A673 (cell line): ENCODE data around the gene DDX51. TPM values are rescaled to one million over a fixed set of nuclear protein-coding genes. Genes with fewer than 3 reads are reported as not detected.

Experiments
- BruUV-seq: library from RNA; stranded (reverse); fragments of 400-500 nt; replicated peaks from 2 replicates; lab custom pipeline; 2021; lab: Mats Ljungman, UMichigan
- CTCF ChIA-PET: fragments of 300-600 bp; sonication (Branson Sonifier 250); formaldehyde crosslinking; loops from one replicate; lab custom pipeline; 2022; ENCODE audit warnings: antibody characterized with exemption; lab: Charles Lee
- POLR2A ChIA-PET: fragments of 300-600 bp; sonication (Branson Sonifier 250); formaldehyde crosslinking; loops from one replicate; lab custom pipeline; 2022; ENCODE audit warnings: antibody characterized with exemption; ENCODE audit not compliant: low non-redundant PET; lab: Charles Lee
- DNase-seq: peaks from one replicate; pipeline ENCODE4 v3.0.0-alpha.2; 2015; ENCODE audit warnings: low spot score
- H3K27ac ChIP-seq: fragments of 200-600 bp; sonication (generic); 2 replicates; pipeline ENCODE4 v1.5.1; 2016; ENCODE audit warnings: mixed run types, low read depth, mild to moderate bottlenecking, mixed read lengths, antibody characterized with exemption, low read length; ENCODE audit not compliant: poor library complexity, severe bottlenecking
- H3K27me3 ChIP-seq: fragments of 200-600 bp; sonication (generic); replicated peaks from 2 replicates; pipeline ENCODE4 v1.6.1; 2017; ENCODE audit warnings: mixed run types, low read depth, mild to moderate bottlenecking, mixed read lengths, antibody characterized with exemption, low read length; ENCODE audit not compliant: insufficient read depth, poor library complexity
- H3K36me3 ChIP-seq: fragments of 200-600 bp; sonication (generic); 2 replicates; pipeline ENCODE4 v1.6.1; 2016; ENCODE audit warnings: mixed run types, mild to moderate bottlenecking, mixed read lengths, antibody characterized with exemption, low read length; ENCODE audit not compliant: insufficient read depth, poor library complexity, severe bottlenecking
- H3K4me1 ChIP-seq: fragments of 200-600 bp; sonication (generic); 2 replicates; pipeline ENCODE4 v1.6.1; 2017; ENCODE audit warnings: mixed run types, mild to moderate bottlenecking, mixed read lengths, antibody characterized with exemption, low read length; ENCODE audit not compliant: insufficient read depth, poor library complexity, severe bottlenecking
- H3K4me3 ChIP-seq: fragments of 200-600 bp; sonication (generic); 2 replicates; pipeline ENCODE4 v1.5.1; 2016; ENCODE audit warnings: low read depth, mixed run types, mild to moderate bottlenecking, mixed read lengths, low read length; ENCODE audit not compliant: poor library complexity, severe bottlenecking
- H3K9me3 ChIP-seq: fragments of 200-600 bp; sonication (generic); 2 replicates; pipeline ENCODE4 v1.6.1; 2016; ENCODE audit warnings: mixed run types, low read depth, mild to moderate bottlenecking, mixed read lengths, antibody characterized with exemption, low read length; ENCODE audit not compliant: poor library complexity, severe bottlenecking
- CTCF ChIP-seq: fragments of 300-800, 200-600 bp; sonication (generic); conservative IDR thresholded peaks from 2 replicates; pipeline ENCODE4 v1.5.1; 2017; ENCODE audit warnings: low read depth, mild to moderate bottlenecking, antibody characterized with exemption, low read length, moderate library complexity, mixed read lengths
- EZH2 ChIP-seq: fragments of 200-600 bp; sonication (generic); IDR thresholded peaks from 2 replicates; pipeline ENCODE4 v1.6.1; 2017; ENCODE audit warnings: borderline replicate concordance, low read depth, mild to moderate bottlenecking, mixed read lengths, antibody characterized with exemption, low read length; ENCODE audit not compliant: poor library complexity, severe bottlenecking
- intact Hi-C: fragments of 100-400 bp; cut with micrococcal nuclease; formaldehyde crosslinking; loops from one replicate; pipeline ENCODE4 v1.10.0; 2022; ENCODE audit not compliant: unreplicated experiment
- total RNA-seq: library from RNA; stranded (reverse); gene quantifications from 2 replicates; pipeline ENCODE4 v1.2.3, GENCODE V29; 2021

The DDX51 gene
- total RNA-seq, 1 experiment from 2014 or later = 38.9 TPM

DNA sequence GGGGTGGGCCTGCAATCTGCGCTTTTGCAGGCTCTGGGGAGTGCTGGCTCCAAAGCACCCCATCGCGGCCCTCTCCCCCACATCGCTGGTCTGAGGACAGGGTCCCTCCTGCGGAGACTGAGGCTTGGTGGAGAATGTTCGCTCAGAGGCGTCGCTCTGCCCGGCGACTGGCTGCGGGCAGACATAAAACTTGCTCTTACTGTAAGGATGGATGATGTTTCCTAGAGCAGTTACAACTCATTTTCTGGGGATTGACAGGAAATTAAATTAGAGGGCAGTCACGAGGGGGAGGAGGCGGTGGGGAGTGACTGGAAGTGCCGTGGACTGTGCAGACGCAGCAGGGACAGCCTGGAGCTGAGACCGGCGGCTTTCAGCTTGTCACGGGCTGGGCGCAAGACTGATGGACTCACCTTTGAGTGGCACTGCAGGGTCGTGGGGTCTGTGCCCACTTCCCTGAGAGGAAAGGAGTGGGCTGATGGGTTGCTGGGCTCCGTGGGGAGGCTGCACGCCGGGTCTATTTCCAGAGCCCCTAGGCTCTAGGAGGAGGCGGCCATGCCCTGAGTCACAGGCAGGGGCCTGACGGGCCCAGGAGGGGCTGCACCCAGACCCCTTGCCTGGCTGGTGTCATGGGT lies 32.9 kb upstream of the DDX51 start:
- TF ChIP-seq EZH2 (no peak), CTCF (no peak)
- H3K27me3 ChIP-seq = no peaks in the 10 kb centered on the region
- DNase-seq = peak; percentile 77
- BruUV-seq = no TSS peak
- no peak overlapping the region for H3K27ac ChIP-seq
- no peaks in the 10 kb centered on the region for H3K9me3 ChIP-seq
- ChIA-PET POLR2A (no interaction called here), CTCF (no interaction called here)
- H3K4me1 ChIP-seq = peaks cover 28% of the 10 kb centered on the region
- peak overlapping the region; percentile 23 for H3K4me3 ChIP-seq
- H3K36me3 ChIP-seq = no peaks in the 10 kb centered on the region
- intact Hi-C loops = no loop called here

DNA sequence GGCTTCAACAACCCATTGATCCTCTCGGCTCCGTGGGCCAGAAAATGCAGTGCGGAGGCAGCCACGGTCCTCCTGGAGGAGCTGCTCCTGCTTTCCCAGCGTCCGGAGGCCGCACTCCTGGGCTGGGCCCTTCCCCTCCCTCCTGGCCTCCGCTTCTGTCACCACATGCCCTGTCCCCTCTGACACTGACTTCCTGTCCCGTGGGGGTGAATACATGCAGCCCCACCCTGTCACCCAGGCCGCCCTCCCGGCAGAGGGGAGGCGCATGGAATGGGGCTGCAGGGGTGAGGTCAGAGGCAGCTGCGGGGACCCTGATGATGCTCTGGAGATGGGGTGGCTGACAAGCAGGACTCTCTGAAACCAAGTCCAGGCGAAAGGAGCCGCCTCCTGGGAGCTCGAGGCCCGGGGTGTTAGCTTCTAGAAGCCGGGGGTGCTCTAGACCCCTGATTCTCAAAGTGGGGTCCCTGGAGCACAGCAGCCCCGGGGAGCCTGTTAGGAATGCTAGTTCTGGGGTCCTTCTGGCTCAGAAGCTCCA lies 32.3 kb upstream of the DDX51 start:
- no peak for TF ChIP-seq EZH2
- TF ChIP-seq CTCF = no peak
- ChIA-PET POLR2A (no interaction called here), CTCF (no interaction called here)
- BruUV-seq = no TSS peak
- Histone ChIP-seq H3K4me1 (peaks cover 28% of the 10 kb centered on the region), H3K9me3 (no peaks in the 10 kb centered on the region), H3K4me3 (no peak overlapping the region), H3K27ac (no peak overlapping the region), H3K36me3 (no peaks in the 10 kb centered on the region), H3K27me3 (no peaks in the 10 kb centered on the region)
- no peak for DNase-seq
- intact Hi-C loops = no loop called here

DNA sequence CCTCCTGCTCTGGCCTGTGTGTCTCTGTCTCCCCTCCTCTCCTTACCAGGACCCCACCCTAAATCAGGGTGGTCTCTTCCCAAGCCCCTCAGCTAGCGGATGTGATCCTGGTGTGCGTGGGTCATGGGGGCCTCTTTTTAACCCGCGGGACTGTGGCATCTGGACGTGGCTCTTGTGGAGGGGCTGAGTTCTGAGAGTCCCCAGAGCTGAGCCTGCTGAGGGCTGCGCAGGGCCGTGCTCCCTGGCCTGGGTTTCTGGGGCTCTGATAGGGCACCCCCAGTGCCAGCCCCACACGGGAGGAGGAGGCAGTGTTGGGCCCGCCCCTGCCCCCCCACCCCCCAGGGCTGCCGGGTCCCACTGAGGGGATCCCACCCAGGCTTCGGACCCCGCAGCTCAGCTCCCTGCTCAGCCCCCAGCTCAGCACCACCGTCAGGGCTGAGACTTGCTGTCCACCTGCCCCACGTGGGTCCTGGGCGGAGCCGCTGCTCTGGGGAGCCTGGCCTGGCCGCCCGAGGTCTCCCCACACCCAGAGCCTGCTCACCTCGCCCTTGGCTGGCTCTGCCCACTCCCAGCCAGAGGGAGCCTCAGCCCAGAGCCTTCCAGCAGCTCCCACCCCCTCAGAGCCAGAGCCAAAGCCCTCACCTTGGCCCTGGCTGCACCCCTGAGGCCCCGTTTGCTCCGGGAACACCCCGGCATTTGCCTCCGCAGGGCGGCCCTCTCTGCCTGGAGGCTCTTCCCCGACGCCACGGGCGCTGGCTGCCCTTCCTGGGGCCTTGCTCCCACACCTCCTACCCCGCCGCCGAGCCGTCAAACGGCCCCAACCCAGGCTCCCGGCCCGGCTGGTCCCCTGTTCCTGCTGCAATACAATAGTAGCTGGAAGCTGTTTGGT lies 31.6 kb upstream of the DDX51 start:
- ChIA-PET POLR2A (no interaction called here), CTCF (no interaction called here)
- intact Hi-C loops = no loop called here
- H3K27ac ChIP-seq = no peak overlapping the region
- TF ChIP-seq EZH2 (no peak), CTCF (no peak)
- no TSS peak for BruUV-seq
- no peaks in the 10 kb centered on the region for H3K36me3 ChIP-seq
- no peak overlapping the region for H3K4me3 ChIP-seq
- peaks cover 28% of the 10 kb centered on the region for H3K4me1 ChIP-seq
- DNase-seq = no peak
- no peaks in the 10 kb centered on the region for H3K9me3 ChIP-seq
- no peaks in the 10 kb centered on the region for H3K27me3 ChIP-seq
